GM19372 (cell line): Measurements from ENCODE around the gene UBE2Q2.
"Not testable (repeated sequence)": the region's sequence is repeated elsewhere in the genome, so short reads cannot be mapped to it uniquely, and the experiment has no call there.

ENCODE experiments used
- ATAC-seq: cut with Tn5 transposase; IDR thresholded peaks from one replicate; pipeline ENCODE4 v1.9.1; 2021; ENCODE audit warnings: mild to moderate bottlenecking, low read depth, moderate library complexity; ENCODE audit not compliant: unreplicated experiment

Gene UBE2Q2

DNA sequence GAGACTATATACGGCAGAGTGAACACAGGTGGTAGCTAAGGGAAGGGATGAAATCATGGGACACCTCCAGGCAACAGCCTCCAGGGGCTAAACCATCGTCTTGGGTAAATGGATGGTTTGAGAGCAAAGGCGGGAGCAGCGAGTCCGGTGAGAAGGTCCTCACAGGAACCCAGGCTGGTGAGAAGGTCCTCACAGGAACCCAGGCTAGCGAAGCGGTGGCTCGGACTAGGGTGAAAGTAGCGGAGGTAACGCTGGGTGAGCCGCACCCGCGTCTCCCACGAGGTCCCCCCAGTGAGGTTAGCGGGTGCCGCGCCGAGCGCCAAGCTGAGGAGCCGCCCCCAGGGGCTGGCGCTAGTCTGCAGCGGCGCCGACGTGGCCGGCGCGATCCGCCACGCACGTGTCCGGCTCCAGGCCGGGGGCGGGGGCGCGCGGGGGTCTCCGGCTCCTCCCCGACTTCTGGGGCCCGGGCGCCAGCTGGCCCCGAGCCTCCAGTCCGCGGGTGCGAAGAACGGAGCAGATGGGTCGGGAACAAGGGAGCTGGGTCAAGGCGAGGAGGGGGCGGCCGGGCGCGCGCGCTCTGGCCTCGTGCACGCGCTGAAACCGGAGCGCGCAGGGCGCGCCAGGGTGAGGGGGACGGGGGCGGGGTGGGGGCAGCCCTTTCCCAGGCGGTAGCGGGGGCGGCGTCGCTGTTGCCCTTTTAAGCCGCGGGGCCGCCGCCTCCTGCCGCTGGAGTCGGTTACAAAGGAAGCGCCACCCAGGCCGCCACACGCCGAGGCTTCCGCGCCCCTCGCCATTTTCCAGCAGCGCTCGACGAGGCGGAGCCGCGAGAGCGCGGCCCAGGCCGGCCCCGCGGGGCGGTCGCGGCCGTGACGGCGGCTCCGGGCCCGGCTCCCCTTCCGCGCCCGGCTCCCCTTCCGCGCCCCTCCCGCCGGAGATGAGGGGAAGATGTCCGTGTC, at the start of gene UBE2Q2:
TSS of gene UBE2Q2 (plus strand) at position 726 of the 956 bp plus-strand sequence. CDS start at position 946, 220 bp downstream.
- ATAC-seq = peak; percentile 47

DNA sequence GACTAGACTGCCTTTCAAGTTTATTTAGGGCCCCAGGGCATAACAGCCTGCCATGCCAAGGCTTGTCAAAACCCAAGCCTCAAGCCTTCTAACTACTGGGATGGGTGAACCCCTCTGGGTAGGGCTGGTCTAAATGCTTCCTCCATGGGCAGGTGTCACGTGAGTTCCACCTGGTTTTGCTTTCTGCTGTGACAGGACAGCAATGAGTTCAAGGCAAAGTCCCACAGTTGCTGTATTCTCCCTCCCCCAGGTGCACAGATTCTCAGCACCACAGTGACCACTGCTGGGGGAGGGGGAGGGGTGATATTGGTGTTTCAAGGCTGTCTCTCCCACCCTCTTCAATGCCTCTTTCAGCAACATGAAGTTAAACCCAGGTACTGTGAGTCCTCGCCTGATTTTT, 46.9 kb upstream of the UBE2Q2 start:
- ATAC-seq = no peak

DNA sequence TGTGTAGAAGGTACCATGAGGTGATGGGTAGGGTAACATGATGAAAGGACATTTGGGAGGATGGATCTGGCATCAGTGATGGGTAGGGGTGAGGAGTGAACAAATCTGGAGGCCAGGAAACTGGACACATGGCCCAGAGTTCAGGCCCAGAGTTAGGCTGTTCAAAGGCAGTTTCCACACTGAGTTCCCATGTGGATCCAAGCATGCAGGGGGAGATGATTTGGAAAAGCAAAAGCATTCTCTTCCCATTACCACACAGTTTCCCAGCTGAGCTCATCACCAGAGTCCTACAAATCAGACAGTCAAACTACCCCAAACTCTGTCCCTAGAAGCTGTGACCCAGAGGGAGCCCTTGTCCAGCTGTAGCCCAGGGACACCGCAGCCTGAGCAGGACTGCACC, 46.1 kb upstream of the UBE2Q2 start:
- ATAC-seq = not testable (repeated sequence)

DNA sequence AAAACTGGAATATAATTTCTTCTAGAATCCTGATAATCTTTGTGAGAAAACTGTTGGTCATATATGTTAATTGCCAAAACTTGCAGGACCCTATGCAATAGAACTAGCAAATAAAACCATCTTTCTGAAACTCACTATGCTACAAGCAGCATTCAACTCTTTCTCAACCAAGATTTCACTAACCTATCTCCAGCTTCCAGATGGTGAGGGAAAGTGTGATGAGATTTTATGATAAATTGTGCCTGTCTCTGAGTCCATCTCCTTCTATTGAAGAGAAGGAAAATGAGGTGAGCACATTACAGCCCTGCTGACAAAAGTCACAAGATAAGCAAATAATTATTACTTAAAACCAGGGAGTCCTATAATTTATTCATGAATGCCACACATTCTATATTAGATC, 44.1 kb upstream of the UBE2Q2 start:
- ATAC-seq = no peak

DNA sequence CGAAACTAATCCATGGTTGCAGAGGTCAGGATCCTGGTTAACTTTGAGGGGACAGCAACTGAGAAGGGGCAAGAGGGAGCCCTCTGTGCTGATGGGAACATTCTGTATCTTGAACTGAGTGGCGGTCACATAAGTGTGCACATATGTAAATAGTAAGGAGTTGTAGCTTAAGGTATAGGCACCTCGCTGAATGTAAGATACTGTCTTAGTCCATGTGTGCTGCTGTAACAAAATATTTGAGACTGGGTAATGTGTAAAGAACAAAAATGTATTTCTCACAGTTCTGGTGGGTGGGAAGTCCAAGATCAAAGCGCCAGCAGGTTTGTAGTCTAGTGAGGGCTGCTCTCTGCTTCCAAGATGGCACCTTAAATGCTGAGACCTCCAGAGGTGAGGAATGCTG, 42.8 kb upstream of the UBE2Q2 start:
- ATAC-seq = not testable (repeated sequence)

DNA sequence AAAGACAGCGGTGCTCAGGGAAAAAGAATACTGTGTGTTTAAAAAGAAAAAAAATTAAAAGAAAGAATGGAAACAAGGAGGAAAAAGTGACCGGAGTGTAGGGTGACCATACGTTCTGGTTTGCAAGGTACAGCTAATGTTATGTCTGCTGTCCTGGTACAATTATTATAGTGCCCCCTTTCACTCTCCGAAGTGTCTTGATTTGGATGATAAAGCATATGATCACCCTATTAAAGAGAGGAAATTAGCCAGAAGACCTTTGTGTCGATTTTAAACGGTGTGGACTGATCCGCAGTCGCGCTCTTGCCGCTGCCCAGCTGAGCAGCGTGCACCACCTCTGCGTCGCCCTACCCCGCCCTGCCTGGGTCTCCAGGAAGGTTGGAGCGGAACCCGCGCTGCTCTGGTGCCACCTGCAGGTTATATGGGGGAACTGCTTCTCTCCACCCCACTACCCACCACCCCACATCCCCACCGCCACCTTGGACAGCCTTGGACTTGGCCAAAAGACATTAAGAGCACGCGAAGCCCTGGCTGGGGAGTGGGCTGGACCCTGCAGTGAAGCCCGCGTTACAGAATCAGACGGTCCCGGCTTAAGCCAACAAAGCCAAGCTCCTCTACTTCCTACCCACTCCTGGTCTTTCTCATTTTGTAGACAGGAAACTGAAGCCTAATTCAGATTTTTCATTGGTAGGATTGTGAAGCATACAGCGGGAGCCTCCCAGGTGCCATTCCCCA, 41.2 kb upstream of the UBE2Q2 start:
- no peak for ATAC-seq

DNA sequence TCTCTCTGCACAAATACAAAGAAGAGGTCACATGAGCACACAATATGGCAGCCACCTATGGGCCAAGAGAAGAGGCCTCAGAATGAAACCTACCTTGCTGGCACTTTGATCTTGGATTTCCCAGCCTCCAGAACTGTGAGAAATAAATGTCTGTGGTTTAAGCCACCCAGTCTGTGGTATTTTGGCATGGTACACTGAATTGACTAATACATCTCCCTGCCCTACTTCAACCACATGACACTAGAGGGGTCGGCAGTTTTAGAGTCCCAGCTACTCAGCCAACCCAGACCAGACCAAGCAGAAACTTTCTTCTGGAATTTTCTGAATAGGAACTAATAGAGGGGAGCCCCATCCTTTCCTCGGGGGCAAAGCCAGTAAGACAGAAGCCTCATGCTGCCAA, 35.8 kb upstream of the UBE2Q2 start:
- ATAC-seq = not testable (repeated sequence)

DNA sequence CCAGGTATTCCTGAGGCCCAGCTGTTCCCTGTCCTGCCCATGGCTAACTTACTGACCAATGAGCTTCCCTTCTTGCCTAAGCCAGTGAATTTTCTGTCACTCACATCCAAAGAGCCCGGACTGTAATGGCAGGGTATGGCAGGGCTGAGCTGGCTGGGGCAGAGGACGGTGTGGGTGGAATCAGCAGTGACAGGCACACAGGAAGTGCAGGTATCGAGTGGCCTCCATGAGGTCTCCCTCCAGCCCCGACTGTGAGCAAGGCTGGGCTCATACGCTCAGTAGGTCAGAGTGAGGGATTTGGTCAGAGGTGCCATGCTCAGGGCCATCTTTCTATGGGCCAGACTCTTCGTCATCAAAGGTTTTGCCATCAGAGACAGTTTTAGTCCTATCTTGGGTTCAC, 35.2 kb upstream of the UBE2Q2 start:
- not testable (repeated sequence) for ATAC-seq

DNA sequence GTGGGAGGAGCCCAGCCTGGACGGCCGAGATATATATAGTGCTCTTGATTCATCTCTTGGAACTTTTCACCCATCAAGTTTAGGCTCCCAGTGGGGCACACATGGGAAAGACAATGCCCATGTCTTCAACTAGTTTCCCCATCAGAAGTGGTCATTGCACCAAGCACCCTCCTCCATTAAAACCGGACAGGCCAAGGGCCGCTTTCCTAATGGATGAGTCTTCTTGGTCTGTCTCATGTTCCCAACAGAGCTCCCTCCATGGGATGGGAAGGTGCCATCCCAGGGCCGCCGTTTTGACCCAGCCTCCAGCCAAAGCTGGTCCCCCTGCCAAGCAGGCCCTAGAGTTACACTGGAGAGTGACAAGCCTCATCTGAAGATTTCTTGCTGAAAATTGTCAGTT, 34.7 kb upstream of the UBE2Q2 start:
- ATAC-seq = no peak

DNA sequence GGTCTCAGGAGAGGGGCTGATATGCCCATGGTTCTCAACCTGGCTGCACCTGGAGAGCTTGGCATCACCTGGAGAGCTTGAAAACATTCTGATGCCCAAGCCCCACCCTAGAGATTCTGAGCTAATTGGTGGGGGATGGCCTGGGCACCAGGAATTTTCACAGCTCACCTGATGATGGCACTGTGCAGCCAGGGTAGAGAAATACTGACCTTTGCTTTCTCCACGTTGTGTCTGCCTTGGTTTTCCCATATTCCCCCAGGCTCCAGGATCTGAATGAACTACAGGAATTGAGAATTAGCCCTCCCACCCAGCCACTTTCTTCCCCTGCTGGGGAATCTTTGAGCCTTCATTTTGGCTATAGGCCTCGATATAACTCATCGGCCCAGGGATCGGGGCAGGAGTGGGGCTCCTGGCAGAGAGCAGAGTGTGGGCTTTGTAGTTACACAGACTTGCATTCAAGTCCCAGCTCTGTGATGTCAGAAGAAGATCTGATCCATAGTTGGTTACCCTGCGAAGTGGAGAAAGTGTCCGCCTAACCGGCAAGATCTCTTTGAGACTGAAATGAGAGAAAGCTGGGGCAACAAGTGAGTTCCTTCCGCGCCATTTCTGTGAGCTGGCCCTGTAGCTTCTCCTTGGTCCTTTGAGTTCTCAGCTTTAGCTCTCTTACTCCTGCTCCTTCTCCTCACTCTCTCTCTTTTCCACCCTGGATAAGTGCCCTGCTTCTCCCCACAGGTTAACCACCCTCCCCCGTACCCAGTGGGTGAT, 33.1 kb upstream of the UBE2Q2 start:
- ATAC-seq = no peak

DNA sequence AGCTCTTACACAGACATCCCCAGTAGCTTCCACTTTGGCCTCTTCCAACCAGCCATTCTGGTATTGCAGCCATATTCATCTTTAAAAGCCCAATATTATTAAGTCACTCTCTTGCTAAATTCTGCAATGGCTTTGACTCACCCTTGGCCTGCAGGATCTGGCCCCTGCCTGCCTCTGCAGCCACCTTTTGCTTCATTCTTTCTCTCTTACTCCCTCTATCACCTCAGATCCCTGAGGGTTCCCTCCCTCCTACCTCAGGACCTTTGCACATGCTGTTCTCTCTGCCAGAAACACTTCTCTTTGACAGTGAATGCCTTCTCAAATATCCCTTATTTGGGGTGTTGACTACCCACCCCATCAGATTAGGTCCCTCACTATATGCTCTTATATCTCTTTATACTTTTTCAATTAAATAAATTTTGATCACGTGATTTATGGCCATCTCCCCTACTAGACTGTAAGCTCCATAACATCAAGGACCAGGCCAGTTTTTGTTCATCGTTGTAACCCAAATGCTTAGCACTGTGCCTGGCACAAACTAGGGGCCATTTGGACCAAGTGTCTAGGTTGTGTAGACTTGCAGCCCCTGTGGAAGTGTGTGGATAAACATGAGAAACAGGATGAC, 32.3 kb upstream of the UBE2Q2 start:
- ATAC-seq = no peak

DNA sequence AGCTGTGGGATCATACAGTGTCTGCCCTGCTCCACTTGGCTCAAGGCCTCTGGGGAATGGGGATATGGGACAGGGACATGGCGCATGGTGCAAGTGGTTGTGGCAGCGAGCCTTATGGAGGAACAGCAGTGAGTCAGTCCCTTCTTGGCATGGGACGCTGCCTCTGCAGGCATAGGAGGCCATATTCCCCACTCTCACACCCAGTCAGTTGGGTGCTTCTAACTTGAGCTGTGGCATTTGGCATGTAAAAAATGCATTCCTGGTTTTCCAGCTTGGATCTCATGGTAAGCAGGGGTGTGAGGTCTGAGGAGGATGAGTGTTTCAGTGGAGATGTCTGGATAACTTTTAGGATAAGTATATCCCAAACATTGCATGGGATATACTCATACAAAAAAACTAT, 31.6 kb upstream of the UBE2Q2 start:
- no peak for ATAC-seq

DNA sequence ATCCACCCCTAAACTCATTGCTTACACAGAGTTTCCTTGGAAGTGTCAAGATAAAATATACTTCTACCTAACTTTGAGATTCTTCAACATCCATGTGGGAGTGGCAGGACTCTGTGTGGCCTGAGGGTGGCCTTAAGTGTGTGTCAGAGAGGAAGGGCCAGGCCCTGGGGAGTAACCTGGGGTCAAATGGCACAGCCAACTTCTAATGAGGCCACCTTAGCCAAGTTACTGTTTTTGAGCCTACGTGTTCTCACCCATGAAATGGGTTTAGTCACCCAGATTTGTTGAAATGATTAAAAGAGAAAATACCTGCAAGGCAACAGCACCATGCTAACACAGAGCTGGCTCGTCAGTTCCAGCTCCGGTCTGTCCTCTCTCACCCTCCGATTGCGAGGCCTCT, 28.5 kb upstream of the UBE2Q2 start:
- no peak for ATAC-seq

DNA sequence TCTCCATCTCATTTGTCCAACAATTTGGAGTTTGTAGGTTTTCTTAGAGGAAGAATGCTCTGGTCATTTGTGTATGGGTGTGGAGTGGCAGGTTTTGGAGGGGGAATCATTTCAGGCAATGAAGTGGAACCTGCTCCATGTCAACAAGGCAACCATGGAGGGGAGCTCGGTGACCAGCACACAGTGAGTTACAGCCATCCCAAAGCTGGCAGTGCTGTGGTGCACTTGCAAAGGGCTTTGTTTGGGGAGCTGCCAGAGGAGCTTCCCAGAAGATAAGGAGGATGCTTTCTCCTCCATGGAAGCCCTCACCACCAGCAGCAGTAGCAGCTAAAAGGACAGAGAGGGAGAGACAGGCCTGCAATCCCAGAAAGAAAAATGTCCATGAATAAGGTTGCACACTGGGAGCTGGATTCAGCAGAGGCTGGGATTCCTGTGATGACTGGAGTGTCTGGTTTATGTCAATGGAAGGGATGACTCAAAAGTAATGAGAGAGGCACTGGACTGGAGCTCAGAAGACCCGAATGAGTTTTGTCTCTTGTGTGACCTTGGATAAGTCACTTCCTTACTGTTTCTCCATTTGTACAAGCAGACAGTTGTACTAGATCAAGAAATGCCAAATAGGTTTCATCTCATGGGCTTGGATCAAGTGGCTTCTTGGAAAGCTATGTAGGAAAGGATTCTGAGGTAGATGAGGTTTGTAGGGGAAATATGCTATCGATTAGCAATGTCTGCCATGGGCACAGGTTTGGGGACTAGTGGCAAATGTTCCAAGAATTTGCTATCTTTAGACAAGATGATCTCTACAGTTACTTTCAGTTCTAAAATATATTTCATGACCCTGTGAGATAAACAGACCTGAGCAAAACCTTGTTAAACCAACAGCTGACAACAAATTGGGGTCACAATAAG, 27.2 kb upstream of the UBE2Q2 start:
- no peak for ATAC-seq

DNA sequence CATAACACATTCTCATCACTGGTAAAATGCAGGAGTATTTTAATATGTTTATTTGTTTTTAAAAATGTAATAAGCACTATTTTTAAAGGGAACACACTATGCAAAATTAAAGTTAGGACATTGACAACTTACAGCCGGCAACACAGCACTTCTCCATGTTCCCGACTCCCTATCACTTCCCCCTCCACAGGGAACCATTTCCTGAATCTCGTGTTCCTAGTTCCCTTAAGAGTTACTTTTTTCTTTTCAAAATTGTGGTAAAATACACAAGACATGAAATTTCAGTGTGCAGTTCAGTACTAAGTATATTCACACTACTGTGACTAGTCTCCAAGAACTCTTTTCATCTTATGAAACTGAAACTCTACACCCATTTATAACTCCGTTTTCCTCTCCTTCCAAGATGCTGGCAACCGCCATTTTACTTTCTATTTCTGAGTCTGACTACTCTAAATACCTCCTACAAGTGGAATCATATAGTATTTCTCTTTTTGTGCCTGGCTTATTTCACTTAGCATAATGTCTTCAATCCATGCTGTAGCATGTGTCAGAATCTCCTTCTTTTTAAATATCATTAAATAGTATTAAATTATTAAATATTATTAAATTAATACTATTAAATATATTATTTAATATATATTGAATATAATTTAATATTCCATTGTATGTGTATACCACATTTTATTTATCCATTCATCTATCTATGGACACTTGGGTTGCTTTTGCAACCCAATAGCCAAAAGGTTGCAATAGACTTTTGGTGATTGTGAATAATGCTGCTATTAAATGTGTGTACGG, 25.9 kb upstream of the UBE2Q2 start:
- ATAC-seq = no peak

DNA sequence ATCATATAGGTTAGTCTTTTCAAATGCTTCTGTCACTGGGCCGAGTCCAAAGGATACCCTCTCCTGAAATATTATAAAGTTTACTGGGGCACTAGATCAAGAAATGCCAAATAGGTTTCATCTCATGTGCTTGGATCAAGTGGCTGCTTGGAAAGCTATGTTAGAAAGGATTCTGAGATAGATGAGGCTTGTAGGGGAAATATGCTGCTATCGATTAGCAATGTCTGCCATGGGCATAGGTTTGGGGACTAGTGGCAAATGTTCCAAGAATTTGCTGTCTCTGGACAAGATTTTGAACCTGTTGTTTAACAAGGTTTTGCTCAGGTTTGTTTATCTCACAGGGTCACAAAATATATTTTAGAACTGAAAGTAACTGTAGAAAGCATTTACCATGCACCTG, 23.0 kb upstream of the UBE2Q2 start:
- no peak for ATAC-seq

DNA sequence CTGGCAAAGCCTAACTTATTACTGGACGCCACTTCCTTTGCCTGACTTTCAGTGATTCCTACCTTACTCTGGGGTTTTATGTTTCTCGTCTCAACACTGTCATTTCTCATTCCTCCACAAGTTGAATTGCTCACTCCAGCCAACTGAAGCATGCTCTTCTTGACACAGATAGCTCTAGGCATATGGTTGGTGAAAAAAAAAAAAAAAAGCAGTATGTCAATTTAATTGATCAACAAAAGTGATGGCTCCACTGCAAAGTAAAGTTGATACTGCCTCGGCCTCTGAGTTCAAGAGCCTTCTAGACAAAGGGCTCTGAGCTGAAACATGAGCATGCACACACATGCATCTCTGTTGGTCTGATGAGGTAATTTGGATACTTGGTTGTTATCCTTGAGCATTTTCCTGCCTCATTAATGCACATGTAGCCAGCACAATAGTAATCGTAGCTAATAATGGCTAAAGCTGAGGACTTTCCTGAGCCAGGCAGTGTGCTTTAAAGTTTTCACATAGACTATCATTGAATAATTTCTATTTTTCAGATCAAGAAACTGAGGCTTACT, 21.4 kb upstream of the UBE2Q2 start:
- no peak for ATAC-seq

DNA sequence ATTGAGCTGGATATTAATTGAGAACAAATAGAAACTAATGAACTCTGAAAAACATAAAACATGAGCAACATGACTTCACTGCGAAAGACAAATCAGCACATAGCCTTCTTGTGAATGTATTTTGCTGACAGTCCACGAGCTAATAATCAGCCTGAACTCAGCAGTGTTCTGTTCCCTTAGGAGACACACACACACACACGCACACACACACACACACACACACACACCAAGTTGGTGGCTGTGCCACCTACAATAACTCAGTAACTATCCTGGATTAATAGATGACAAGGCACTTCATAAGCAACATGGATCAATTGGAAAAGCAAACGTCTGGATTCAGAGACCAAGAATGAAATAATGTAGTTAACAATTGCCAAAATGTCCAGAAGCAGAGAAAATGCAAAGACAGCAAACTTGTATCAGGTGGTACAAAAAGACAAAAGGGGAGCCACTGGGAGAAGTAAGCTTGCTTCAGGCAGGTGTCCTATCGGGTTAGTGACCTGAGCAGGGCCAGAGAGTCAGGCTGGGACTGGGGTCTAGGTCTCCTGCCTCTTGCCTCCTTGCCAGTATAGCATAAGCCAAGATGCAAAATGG, 20.5 kb upstream of the UBE2Q2 start:
- ATAC-seq = no peak
